ENCODE data around the gene CDHR5.
"Not testable (repeated sequence)": the region's sequence is repeated elsewhere in the genome, so short reads cannot be mapped to it uniquely, and the experiment has no call there.

CDHR5 gene

DNA sequence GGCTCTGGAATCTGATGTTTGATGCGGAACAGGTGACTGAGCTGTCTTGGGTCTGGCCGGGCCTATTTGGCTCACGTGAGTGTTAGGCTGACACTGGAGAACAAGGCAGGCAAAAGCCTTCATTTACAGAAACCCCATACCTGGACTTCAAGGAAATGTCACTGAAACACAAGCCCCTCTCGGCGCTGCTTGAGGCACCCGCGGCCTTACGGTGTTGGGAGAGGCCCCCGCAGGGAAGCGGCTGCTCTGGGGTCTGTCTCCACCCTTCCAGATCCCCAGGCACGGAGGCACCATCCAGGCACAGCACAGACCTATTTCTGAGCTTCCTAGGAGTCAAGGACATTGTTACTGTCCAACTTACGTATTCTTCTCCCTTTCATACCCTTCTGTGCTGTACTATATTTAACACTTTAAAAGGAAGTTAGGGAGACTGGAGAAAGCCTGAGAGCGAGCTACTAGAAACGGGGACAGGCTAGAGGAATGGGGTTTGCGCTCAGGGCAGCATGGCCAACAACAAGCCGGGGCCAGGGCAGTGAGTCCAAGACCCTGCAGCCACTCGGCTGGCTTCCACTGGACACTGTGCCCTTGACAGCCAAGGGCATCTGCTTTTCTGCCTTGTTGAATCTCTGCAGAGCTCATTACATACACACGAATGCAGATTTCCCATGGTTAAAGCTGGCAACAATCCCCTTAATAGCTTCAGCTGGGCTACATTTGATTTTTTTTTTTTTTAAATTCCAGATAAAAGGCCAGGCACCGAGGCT, 36.1 kb upstream of the CDHR5 start:
- H3K4me3 ChIP-seq (ENCODE audit: low read depth, low read length): no peak overlapping the region
- TF ChIP-seq, protein P1, sequence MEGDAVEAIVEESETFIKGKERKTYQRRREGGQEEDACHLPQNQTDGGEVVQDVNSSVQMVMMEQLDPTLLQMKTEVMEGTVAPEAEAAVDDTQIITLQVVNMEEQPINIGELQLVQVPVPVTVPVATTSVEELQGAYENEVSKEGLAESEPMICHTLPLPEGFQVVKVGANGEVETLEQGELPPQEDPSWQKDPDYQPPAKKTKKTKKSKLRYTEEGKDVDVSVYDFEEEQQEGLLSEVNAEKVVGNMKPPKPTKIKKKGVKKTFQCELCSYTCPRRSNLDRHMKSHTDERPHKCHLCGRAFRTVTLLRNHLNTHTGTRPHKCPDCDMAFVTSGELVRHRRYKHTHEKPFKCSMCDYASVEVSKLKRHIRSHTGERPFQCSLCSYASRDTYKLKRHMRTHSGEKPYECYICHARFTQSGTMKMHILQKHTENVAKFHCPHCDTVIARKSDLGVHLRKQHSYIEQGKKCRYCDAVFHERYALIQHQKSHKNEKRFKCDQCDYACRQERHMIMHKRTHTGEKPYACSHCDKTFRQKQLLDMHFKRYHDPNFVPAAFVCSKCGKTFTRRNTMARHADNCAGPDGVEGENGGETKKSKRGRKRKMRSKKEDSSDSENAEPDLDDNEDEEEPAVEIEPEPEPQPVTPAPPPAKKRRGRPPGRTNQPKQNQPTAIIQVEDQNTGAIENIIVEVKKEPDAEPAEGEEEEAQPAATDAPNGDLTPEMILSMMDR (IDR thresholded peaks at IDR 0.05; ENCODE audit: low read depth, low read length): no peak

DNA sequence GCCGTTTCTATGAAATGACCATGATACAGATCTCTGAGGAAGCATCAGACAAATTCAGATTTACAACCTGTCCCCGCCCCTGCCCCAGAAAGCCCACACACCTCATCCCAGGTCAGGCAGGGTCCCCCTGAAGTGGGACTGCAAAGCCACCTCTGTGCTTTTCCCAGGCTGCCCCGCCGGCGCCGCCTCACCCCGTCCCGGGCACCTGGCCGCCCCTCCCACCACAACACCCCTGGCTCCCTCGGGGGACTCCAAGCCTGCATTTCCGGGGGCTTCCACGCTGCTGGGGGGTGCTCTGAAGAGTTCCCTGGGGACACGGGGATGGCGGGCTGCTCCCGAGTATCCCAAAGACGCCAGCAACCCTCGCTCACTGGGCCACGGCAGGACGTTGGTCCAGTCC, 35.5 kb upstream of the CDHR5 start:
- no peak overlapping the region for H3K4me3 ChIP-seq (ENCODE audit: low read depth, low read length)
- TF ChIP-seq, protein P1 (IDR thresholded peaks at IDR 0.05; ENCODE audit: low read depth, low read length): no peak

DNA sequence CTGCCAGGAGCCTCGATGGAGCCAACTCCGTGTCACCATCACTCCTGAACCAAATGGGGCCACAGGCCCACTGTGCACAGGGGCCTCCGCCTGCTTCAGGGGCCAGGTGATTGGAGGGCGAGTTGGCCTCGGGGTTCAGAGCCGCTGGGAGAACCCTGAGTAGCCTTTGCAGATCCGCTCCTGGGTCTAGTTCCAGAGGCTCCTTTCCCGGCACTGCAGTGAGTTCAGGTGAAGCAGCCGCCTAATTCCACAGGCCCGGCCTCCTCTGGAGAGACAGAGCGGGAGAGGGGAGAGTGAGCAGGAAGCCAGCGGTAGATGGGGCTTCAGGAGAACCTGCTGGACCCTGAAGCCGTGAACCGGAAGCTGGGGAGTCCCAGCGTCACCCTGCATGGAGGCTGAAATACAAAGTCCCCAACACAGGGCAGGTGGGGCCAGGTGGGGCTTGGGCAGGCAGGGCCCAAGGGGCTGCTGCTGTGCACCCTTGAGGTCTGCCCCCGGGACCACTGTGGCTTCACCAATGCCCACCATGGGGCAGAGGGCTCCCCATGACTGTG, 34.9 kb upstream of the CDHR5 start:
- TF ChIP-seq, protein P1 (IDR thresholded peaks at IDR 0.05; ENCODE audit: low read depth, low read length): no peak
- no peak overlapping the region for H3K4me3 ChIP-seq (ENCODE audit: low read depth, low read length)

DNA sequence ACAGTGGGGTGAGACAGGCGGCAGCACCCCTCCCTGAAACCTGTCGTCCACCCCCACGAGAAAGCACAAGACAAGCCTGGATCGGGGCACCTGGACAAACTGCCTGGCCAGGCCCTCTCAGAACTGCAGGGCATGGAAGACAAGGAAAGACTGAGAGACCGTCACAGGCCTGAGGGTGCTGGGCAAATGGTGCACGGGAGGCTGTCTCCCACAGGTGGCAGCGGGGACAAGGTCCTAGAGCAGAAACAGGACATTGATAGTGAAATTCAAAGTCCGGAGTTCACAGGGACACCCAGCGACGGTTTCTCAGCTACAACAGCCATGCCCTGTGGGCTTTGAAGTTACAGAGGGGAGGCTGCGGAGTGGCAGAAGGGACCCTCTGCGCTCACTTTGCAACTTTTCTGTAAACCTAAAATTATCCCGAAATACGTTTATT, 33.0 kb upstream of the CDHR5 start:
- no peak overlapping the region for H3K4me3 ChIP-seq (ENCODE audit: low read depth, low read length)
- TF ChIP-seq, protein P1 (IDR thresholded peaks at IDR 0.05; ENCODE audit: low read depth, low read length): no peak

DNA sequence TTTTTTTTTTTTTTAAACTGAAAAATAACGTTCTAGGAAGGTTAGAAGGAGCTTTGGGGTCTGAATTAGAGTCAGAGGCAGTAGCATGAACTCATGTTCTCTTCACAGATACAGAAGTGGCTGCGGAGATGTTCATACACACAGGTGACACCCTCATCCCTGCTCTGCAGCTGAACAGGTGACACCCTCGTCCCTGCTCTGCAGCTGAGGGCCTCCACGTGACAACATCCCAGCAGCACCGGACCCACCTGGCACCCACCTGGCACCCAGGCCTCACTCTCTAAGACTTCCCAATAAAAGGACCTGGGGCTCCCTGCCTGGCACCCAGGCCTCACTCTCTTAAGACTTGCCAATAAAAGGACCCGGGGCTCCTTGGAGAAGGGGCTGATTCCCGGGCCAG, 32.1 kb upstream of the CDHR5 start:
- TF ChIP-seq, protein P1 (IDR thresholded peaks at IDR 0.05; ENCODE audit: low read depth, low read length): no peak
- H3K4me3 ChIP-seq (ENCODE audit: low read depth, low read length): no peak overlapping the region

DNA sequence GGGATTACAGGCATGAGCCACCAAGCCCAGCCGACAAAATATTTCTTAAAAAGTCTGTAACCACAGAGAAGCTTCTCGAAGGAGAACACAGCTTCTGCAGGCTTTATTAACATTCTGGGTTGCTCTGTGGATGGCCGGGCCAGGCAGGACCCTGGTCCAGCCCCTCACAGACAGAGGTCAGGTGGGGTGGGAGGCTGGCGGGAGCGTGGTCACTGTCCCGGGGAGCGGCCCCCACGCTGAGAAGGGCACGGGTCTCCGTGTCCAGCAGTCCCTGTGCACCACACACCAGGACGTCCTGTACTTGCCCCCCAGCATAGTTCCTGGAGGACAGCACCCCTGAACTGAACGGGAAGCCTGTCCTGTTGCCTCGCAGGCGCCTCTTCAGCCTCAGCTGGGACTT, 31.7 kb upstream of the CDHR5 start:
- no peak overlapping the region for H3K4me3 ChIP-seq (ENCODE audit: low read depth, low read length)
- TF ChIP-seq, protein P1 (IDR thresholded peaks at IDR 0.05; ENCODE audit: low read depth, low read length): no peak

DNA sequence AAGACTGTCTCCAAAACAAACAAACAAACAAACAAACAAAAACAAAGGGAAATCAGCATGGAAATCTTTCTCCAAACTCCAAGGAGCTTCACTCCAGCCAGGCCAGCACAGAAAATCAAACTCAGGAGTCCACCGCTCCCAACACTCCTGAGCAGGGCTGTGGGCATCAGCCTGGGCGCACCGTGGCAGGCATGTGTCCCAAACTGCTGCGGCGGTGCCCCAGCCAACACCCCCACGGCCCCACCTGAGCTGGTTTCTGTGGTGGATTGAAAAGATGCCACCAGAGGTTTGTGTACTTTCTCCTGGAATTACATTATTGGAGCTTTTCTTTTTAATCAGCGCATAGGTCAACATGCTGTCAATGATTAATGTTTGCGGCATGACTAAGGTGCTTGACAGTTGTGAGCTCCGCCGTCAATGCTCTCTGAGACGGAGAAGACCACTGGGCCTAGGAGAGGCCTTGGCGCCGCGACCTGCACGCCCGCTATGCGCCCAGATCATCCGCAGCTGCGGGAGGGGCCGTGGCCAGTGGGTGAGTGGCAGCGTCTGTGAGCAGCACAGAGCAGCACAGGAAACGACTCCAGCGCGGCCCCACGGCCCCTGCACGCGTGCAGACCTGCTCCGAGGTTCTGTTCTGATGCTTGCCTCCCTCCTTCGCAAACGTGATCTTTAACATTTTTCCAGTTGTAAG, 30.4 kb upstream of the CDHR5 start:
- TF ChIP-seq, protein P1 (IDR thresholded peaks at IDR 0.05; ENCODE audit: low read depth, low read length): no peak

DNA sequence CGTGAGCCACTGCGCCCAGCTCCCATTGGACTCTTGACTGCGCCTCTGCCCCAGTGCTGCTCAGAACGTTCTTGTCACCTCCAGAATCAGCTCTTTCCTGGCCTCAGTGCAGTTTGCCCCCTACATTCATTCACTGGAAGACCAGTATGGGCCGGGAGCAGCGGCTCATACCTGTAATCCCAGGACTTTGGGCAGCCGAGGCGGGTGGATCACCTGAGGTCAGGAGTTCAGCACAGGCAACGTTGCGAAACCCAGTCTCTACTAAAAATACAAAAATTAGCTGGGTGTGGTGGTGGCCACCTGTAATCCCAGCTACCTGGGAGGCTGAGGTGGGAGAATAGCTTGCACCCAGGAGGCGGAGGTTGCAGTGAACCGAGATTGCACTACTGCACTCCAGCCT, 29.7 kb upstream of the CDHR5 start:
- H3K4me3 ChIP-seq (ENCODE audit: low read depth, low read length): not testable (repeated sequence)

More for the DNA sequence above, 30.4 kb upstream of the CDHR5 start:
- H3K4me3 ChIP-seq (ENCODE audit: low read depth, low read length): no peak overlapping the region
